ENCODE results near the gene GRB7.

GRCh38 chr17:39750131-39751015 lies 12.6 kb downstream of the GRB7 start:
- no peak for TF ChIP-seq EZH2phosphoT487 (IDR thresholded peaks at IDR 0.05; ENCODE audit: unreplicated experiment)
- TF ChIP-seq, protein P1, sequence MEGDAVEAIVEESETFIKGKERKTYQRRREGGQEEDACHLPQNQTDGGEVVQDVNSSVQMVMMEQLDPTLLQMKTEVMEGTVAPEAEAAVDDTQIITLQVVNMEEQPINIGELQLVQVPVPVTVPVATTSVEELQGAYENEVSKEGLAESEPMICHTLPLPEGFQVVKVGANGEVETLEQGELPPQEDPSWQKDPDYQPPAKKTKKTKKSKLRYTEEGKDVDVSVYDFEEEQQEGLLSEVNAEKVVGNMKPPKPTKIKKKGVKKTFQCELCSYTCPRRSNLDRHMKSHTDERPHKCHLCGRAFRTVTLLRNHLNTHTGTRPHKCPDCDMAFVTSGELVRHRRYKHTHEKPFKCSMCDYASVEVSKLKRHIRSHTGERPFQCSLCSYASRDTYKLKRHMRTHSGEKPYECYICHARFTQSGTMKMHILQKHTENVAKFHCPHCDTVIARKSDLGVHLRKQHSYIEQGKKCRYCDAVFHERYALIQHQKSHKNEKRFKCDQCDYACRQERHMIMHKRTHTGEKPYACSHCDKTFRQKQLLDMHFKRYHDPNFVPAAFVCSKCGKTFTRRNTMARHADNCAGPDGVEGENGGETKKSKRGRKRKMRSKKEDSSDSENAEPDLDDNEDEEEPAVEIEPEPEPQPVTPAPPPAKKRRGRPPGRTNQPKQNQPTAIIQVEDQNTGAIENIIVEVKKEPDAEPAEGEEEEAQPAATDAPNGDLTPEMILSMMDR (conservative IDR thresholded peaks at IDR 0.05; ENCODE audit: low read depth in 2 of 2) = no peak
- no peak for TF ChIP-seq POLR2AphosphoS5 (IDR thresholded peaks at IDR 0.05; ENCODE audit: low read depth)
- TF ChIP-seq CREB1 (CRISPR knock-in tag; IDR thresholded peaks at IDR 0.05; ENCODE audit: low read depth) = no peak
- TF ChIP-seq EZH2 (IDR thresholded peaks at IDR 0.05; ENCODE audit: low read depth, unreplicated experiment) = no peak
- no peak for TF ChIP-seq JUNB (IDR thresholded peaks at IDR 0.05; ENCODE audit: unreplicated experiment)
- TF ChIP-seq REST (IDR thresholded peaks at IDR 0.05; ENCODE audit: unreplicated experiment) = no peak
- no peak for TF ChIP-seq NANOG (IDR thresholded peaks at IDR 0.05; ENCODE audit: borderline replicate concordance)
- TF ChIP-seq ZNF114 (CRISPR knock-in tag; IDR thresholded peaks at IDR 0.05) = no peak
- TF ChIP-seq ZNF462 (CRISPR knock-in tag; IDR thresholded peaks at IDR 0.05) = no peak
- no peak for TF ChIP-seq STAT1 (IDR thresholded peaks at IDR 0.05; ENCODE audit: unreplicated experiment)

All from GM23338 (cell line).